GM23338 (cell line): Measurements from ENCODE around the gene CD79A.
A peak's percentile ranks its signal among the peaks of the same experiment; 100 is the strongest.

Experiments
- EZH2 ChIP-seq: fragments of 200-600 bp; sonication (generic); IDR thresholded peaks from one replicate; pipeline ENCODE4 v1.8.0; 2017; ENCODE audit warnings: antibody characterized with exemption, mild to moderate bottlenecking, low read depth; ENCODE audit not compliant: unreplicated experiment
- EZH2phosphoT487 ChIP-seq: fragments of 200-600 bp; sonication (generic); IDR thresholded peaks from one replicate; pipeline ENCODE4 v1.8.1; 2018; ENCODE audit warnings: antibody characterized with exemption; ENCODE audit not compliant: unreplicated experiment
- JUNB ChIP-seq: IDR thresholded peaks from one replicate; pipeline ENCODE4 v1.6.1; 2016; ENCODE audit warnings: antibody characterized with exemption; ENCODE audit not compliant: unreplicated experiment
- NANOG ChIP-seq: IDR thresholded peaks from 2 replicates; pipeline ENCODE4 v1.6.1; 2016; ENCODE audit warnings: antibody characterized with exemption, borderline replicate concordance
- POLR2AphosphoS5 ChIP-seq: IDR thresholded peaks from 2 replicates; pipeline ENCODE4 v1.6.1; 2016; ENCODE audit warnings: antibody characterized with exemption, low read depth
- TF ChIP-seq, protein P1 (sequence below), 2 experiments: fragments of 200-600 bp in 1 of 2; sonication (generic) in 1 of 2; conservative IDR thresholded peaks; 2 replicates each; pipeline versions ENCODE4 v1.5.1 to v1.6.1; 2016 to 2017; ENCODE audit warnings: antibody characterized with exemption in 2 of 2, low read depth in 2 of 2, mild to moderate bottlenecking in 2 of 2, moderate library complexity in 1 of 2

DNA sequence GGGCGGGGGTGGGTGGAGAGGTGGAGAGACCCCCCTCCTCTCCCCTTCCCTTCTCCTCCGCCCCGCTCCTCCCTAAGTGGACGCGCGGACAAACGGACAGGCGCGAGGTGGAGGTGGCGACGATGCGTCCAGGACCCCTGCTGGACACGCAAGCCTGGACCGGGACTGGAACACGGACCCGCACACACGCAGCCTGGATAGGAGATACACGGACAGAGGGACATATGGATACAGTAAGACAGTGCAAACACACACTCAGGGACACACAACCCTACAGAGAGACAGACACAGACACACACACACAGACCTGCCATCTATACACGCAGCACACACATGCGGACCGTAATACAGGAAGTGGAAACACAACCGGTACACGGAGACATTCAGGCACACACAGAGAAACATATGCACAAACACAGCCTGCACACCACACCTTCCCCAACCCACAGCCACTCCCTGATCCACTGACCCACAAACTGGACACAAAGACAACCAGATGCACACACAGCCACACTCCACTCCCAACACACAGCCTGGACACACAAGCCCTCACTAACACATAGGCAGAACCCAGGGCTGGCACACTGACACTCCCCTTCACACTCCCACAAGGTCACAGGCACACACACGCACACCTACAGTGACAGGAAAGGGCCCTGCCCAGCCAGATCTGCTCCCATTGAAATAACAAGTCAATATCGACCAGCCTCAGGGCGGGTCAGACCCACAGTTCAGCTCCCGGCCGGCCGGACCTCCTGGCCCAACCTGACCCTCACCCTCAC is 51.9 kb downstream of the CD79A start:
- TF ChIP-seq, protein P1, sequence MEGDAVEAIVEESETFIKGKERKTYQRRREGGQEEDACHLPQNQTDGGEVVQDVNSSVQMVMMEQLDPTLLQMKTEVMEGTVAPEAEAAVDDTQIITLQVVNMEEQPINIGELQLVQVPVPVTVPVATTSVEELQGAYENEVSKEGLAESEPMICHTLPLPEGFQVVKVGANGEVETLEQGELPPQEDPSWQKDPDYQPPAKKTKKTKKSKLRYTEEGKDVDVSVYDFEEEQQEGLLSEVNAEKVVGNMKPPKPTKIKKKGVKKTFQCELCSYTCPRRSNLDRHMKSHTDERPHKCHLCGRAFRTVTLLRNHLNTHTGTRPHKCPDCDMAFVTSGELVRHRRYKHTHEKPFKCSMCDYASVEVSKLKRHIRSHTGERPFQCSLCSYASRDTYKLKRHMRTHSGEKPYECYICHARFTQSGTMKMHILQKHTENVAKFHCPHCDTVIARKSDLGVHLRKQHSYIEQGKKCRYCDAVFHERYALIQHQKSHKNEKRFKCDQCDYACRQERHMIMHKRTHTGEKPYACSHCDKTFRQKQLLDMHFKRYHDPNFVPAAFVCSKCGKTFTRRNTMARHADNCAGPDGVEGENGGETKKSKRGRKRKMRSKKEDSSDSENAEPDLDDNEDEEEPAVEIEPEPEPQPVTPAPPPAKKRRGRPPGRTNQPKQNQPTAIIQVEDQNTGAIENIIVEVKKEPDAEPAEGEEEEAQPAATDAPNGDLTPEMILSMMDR (conservative IDR thresholded peaks at IDR 0.05; ENCODE audit: low read depth in 2 of 2) = no peak
- TF ChIP-seq EZH2phosphoT487 = no peak
- no peak for TF ChIP-seq POLR2AphosphoS5
- no peak for TF ChIP-seq JUNB
- TF ChIP-seq NANOG = no peak
- TF ChIP-seq EZH2 = peak; percentile 91
